HG03095 (cell line): ENCODE measurements around the gene POLR1B.
"Not testable (repeated sequence)": the region's sequence is repeated elsewhere in the genome, so short reads cannot be mapped to it uniquely, and the experiment has no call there.

ENCODE experiments used
- ATAC-seq: cut with Tn5 transposase; IDR thresholded peaks from one replicate; pipeline ENCODE4 v1.9.1; 2021; ENCODE audit warnings: moderate library complexity; ENCODE audit not compliant: unreplicated experiment

The POLR1B gene, protein sequence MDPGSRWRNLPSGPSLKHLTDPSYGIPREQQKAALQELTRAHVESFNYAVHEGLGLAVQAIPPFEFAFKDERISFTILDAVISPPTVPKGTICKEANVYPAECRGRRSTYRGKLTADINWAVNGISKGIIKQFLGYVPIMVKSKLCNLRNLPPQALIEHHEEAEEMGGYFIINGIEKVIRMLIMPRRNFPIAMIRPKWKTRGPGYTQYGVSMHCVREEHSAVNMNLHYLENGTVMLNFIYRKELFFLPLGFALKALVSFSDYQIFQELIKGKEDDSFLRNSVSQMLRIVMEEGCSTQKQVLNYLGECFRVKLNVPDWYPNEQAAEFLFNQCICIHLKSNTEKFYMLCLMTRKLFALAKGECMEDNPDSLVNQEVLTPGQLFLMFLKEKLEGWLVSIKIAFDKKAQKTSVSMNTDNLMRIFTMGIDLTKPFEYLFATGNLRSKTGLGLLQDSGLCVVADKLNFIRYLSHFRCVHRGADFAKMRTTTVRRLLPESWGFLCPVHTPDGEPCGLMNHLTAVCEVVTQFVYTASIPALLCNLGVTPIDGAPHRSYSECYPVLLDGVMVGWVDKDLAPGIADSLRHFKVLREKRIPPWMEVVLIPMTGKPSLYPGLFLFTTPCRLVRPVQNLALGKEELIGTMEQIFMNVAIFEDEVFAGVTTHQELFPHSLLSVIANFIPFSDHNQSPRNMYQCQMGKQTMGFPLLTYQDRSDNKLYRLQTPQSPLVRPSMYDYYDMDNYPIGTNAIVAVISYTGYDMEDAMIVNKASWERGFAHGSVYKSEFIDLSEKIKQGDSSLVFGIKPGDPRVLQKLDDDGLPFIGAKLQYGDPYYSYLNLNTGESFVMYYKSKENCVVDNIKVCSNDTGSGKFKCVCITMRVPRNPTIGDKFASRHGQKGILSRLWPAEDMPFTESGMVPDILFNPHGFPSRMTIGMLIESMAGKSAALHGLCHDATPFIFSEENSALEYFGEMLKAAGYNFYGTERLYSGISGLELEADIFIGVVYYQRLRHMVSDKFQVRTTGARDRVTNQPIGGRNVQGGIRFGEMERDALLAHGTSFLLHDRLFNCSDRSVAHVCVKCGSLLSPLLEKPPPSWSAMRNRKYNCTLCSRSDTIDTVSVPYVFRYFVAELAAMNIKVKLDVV

DNA sequence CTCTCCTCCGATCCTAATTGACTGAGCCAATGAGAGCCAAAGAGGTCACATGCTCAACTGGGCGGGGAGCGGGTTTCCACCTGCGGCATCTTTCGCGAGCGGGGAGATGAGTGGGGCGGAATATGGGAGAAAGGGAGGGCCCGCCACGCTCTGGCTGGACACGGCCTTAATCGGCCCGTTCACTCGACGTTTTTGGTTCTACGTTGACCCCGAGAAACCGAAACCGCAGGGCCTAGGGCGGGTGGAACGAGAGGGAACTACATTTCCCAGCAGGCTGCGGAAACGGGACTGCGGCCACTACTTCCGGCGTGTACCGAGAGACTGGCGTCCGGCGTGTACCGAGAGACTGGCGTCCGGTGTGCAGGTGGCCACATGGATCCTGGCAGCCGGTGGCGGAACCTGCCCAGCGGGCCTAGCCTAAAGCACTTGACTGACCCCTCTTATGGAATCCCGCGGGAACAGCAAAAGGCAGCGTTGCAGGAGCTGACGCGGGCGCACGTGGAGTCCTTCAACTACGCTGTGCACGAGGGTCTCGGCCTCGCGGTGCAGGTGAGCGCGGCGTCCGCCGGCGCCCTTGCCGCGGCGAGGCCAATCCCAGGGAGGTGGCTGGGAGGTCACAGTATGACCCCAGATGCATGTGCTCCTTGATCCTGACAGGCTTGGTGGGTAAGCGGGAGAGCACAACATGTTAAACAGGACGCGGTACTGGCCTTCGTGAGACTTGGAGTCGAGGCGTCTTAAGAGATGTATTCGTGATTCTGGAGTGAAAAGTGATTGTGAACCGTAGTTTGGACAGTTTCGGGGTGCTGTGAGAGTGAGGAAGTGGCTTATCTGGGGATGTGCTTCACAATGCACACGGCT, at the start of gene POLR1B:
Gene POLR1B, plus strand, starts transcription at position 343 of the 861 bp plus-strand sequence. Its CDS starts 30 bp downstream, at position 373.
- peak; percentile 80 for ATAC-seq

DNA sequence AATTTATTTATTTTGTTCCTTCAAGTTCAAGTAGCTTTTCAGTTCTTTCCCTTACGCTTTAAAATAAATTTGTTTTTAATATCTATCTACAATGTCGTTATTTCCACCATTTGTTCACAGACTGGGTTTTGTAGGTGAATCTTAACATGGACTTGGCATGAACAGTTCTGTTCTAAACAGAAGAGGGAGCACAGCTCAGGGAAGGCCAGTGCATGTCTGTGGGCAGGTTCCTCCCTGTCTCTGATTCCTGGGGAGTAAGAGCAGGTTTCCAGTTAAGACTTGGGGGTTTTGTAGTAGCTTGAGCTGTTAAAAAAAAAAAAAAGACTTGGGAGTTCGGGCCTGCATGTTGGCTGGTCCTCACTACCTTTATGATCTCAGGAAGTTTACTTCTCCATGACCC, 49.2 kb upstream of the POLR1B start:
- ATAC-seq: no peak

DNA sequence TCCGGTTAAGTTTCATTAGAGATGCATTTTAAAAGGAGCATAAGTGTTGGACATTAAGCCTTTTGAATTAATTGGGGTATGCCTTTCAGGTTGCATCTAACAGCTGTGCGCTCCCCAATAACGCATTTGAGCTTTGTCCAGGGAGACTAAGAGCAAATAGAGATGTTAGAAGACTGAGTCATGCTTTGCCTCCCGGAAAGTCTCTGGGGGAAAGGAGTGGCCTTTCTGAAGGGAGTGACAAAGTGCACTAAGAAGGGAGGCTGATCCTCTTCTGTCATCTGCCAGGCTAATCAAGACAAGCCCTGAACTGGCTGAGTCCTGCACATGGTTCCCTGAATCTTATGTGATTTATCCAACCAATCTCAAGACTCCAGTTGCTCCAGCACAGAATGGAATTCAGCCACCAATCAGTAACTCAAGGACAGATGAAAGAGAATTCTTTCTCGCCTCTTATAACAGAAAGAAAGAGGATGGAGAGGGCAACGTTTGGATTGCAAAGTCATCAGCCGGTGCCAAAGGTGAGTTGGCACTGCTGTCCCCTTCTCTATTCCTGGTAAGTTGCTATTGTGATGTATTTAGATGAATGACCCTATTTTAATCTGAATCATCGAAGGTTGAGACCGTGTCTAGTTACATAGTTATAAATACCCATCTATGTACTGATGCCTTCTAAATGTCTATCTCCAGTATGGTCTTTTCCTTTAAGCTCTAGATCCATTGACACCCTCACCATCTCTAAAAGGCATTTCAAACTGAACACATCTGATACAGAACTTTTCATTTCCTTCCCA, 48.2 kb upstream of the POLR1B start:
- no peak for ATAC-seq

DNA sequence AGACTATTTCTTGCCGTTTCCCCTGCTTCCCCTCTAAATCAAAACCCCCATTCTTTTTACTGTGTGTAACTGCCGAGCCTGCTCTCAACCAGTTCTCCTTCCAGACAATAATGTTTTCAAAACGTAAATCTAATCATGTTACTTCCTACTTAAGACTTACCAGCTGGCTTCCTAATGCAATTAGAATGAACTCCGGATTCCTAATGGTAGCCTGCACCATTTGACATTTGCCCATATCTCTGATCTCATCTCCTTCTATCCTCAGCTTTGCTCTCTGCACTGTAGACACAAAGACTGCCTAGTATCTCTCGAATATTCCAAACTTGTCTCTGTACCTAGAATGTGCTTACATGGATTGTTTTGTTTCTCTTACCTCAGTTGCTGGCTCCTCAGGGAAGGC, 47.4 kb upstream of the POLR1B start:
- ATAC-seq: no peak

DNA sequence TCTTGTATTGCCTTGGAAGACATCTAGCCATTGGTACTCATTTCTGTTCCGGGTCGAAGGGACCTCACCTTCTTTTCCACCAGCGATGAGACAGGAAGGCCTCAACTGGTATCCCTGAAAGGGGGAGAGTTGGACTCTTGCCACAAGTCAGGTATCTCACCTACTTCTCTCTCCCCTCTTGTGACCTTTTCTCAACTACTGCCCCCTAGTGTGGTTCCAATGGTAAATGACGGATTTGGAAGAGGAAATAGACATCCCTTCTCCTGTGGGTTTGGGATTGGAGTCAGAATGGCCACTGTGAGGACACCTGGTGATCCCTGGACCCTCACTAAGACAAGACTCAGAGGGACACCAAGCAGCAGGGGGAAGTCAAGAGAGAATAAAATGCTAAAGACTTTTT, 46.4 kb upstream of the POLR1B start:
- ATAC-seq: not testable (repeated sequence)

DNA sequence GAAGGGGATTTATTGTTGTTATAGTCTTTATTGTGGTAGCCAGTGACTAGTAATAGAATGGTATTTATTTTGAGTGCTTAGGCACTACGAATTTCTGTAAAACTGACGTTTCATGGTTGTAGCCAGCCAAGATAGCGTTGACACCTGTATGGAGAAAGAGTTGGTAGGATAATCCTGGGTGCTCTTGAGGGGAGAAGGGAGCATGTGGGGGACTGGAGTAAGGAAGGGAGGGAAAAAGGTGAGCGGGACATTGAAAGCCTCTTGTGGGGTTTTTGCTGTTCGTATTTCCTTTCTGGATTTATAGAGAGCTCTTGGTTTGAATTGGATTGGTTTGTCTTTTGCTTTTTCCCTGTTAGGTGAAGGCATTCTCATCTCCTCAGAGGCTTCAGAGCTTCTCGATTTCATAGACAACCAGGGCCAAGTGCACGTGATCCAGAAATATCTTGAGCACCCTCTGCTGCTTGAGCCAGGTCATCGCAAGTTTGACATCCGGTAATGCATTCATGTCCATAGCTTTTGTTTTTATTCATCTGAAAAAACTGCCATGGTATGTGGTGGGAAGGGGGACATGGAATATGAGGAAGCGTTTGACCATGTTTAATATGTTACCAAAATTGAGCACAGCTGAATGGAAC, 41.3 kb upstream of the POLR1B start:
- ATAC-seq: not testable (repeated sequence)

DNA sequence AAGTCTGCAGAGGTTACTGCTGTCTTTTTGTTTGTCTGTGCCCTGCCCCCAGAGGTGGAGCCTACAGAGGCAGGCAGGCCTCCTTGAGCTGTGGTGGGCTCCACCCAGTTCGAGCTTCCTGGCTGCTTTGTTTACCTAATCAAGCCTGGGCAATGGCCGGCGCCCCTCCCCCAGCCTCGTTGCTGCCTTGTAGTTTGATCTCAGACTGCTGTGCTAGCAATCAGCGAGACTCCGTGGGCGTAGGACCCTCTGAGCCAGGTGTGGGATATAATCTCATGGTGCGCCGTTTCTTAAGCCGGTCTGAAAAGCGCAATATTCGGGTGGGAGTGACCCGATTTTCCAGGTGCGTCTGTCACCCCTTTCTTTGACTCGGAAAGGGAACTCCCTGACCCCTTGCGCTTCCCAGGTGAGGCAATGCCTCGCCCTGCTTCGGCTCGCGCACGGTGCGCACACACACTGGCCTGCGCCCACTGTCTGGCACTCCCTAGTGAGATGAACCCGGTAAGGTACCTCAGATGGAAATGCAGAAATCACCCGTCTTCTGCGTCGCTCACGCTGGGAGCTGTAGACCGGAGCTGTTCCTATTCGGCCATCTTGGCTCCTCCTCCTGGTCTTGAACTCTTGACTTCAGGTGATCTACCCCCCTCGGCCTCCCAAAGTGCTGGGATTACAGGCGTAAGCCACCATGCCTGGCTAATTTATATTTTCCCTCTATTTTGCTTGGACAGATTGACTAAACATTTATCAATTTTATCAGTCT, 32.8 kb upstream of the POLR1B start:
- not testable (repeated sequence) for ATAC-seq

DNA sequence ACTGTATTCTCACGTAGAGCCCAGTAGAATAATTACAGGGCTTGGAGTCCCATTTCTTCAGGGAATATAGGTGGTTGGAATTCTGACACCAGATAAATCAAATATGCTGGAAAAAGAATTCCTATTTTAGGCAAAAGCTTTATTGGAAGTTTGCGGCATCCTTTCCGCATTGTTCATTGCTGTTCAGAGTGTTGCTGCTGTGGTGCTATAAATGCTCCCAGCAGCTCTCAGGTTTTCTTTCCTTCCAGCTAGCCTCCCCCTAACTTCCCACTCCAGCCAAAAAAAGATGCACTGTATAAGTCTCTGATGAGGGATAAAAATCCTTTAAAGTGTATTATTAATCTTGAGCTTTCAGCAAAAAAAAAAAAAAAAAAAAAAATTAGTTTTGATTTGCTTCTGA, 25.5 kb upstream of the POLR1B start:
- ATAC-seq: no peak

DNA sequence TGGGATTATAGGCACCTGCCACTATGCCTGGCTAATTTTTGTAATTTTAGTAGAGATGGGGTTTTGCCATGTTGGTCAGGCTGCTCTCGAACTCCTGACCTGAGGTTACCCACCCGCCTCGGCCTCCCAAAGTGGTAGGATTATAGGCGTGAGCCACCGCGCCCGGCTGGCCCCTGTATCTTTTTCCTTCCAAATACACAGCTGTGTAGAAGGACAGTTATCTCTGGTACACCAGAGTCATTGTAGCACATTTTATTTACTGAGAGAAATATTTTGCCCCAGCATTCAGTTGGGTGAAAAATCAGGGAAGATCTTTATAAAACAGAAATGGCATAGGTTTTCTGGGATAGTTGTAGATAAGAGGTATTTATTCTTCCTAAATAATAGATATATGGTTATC, 23.5 kb upstream of the POLR1B start:
- no peak for ATAC-seq

DNA sequence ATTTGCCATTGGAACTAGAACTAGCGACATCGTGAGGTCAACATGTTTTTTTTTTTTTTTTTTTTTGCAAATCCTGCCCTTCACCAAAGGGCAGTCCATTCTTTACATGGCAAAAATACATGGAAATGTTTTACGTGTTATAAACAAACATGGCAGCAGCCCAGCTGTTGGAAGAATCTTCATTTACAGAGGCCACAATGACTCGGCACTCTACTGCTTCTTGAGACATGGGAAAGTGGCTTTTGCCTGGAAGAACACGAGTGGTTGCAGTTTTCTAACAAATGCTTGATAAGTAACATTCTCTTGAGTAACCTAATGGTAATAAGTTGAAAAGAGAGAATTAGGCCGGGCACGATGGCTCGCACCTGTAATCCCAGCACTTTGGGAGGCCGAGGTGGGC, 22.8 kb upstream of the POLR1B start:
- ATAC-seq: no peak

DNA sequence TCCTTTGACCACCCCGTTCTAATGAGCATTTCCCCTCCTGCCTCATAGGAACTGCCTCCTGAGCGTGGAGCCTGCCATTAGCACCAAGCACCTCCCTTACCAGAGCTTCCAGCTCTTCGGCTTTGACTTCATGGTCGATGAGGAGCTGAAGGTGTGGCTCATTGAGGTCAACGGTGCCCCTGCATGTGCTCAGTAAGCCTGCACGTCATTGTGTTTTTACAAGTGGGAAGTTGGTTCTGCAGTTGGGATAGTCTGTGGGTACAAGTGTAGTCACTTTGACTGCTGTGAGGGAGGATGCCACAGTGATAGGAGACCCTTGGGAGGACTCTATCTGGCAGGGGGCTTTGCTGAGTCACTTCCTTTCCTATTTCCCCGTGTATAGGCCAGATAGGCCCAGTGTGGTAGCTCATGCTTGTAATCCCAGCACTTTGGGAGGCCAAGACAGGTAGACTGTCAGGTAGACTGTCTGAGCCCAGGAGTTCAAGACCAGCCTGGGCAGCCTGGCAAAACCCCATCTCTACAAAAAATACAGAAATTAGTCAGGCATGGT, 22.0 kb upstream of the POLR1B start:
- no peak for ATAC-seq

DNA sequence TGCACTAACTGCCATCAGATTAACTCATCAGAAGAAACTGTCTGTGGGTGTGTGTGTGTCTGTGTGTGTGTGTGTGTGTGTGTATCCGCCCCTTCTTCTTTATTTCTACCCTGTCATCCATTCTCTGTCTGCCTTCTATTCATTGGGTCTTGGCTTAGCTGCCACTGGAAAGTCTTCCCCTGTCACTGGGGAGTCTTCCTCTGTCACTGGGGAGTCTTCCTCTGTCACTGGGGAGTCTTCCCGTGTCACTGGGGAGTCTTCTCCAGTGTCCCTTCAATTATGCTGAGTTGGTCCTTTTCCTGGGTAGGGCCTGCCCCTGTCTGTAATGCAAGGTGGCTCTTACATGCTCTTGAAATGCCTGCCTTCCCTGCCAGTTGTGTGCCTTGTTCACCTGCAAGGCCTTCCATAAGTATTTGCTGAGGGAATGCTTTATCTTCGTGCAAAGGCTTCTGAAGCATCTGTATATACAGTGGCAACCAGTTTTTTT, 18.9 kb upstream of the POLR1B start:
- no peak for ATAC-seq

DNA sequence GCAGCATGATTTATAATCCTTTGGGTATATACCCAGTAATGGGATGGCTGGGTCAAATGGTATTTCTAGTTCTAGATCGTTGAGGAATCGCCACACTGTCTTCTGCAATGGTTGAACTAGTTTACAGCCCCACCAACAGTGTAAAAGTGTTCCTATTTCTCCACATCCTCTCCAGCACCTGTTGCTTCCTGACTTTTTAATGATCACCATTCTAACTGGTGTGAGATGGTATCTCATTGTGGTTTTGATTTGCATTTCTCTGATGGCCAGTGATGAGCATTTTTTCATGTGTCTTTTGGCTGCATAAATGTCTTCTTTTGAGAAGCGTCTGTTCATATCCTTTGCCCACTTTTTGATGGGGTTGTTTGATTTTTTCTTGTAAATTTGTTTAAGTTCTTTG, 18.0 kb upstream of the POLR1B start:
- not testable (repeated sequence) for ATAC-seq

DNA sequence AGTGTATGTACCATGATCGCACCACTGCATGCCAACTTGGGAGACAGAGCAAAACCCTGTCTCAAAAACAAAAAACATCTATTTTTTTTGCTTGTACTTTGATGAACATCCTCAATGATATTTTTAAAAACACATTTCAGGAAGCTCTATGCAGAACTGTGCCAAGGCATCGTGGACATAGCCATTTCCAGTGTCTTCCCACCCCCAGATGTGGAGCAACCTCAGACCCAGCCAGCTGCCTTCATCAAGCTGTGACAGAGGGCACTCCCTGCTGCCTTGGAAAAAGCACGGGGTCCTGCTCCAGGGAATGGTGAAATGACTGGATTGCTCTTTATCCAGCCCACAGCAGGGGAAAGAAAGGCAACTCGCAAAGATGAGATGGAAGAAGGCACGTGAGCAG, 13.7 kb upstream of the POLR1B start:
- ATAC-seq: no peak

DNA sequence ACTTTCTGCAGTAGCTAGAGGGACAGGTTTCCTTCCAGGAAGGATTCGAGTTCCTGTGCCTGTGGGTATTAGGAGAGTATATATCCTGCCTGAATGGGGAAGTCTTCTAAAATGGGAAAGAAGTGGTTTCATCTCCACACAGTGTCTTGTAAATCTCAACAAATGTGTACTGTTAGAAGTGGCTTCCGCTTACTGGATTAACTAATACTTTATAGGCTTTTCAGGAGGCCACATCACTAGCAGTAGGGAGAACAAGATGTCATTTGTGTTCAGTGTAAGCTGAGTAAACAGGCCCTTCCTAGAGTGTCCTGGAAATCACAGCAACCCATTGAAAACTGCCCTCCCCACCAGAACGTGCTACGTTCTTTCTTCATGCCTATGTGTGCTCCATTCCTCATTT, 12.5 kb upstream of the POLR1B start:
- no peak for ATAC-seq

DNA sequence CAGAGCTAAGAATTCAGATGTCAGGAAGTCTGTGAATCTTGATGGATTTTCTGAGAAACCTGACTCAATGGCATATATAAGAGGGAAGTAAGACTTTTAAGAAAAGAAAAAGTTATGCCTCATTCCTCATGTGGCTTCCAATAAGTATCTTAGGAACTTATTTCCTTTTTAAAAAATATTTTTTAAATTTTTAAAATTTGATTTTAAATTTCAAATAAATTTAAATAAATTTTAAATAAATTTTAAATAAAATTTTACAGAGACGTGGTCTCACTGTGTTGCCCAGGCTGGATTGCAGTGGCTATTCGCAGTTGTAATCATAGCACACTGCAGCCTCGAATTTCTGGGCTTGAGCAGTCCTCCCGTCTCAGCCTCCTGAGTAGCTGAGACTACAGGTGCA, 11.5 kb upstream of the POLR1B start:
- no peak for ATAC-seq

DNA sequence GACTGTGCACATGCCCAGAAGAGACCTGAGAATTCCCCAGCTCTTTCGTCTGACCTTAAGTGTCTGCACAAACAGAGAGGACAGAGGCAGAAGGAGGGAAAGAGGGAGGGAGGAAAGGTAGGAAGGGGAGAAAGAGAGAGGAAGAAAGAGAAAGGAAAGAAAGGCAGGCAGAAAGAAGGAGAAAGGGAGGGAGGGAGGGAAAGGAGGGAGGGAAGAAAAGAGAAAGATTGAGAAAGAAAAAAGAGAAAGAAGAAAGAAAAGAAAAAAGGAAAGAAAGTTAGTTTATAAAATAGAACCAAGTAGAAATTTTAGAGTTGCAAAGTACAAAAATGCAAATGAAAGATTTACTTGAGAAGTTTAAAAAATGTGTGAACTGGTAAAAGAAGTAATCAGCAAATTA, 7.4 kb upstream of the POLR1B start:
- no peak for ATAC-seq

DNA sequence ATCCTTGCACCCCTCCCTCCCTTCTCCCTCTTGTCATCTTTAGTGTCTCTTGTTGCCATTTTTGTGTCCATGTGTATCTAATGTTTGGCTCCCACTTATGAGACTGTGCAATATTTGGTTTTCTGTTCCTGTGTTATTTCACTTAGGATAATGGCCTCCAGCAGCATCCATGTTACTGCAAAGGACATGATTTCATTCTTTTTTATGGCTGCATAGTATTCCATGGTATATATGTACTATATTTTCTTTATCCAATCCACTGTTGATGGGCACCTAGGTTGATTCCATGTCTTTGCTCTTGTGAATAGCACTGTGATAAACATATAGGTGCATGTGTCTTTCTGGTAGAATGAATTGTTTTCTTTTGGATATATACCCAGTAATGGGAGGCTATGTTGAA, 5.6 kb upstream of the POLR1B start:
- ATAC-seq: not testable (repeated sequence)
